HCT116 (cell line): ENCODE results near the gene MCC. TPM values are rescaled to one million over a fixed set of nuclear protein-coding genes. Genes with fewer than 3 reads are reported as not detected.

Experiments used
- ATAC-seq: fragments of 200-7000 bp; cut with Tn5 transposase; 2 replicates; pipeline ENCODE4 v1.9.1; 2020; ENCODE audit warnings: mild to moderate bottlenecking, moderate library complexity
- BruUV-seq: library from RNA; stranded (reverse); fragments of 400-500 nt; replicated peaks from 2 replicates; lab custom pipeline; 2021; lab: Mats Ljungman, UMichigan
- CTCF ChIA-PET: fragments of 300-600 bp; sonication (Branson Sonifier 250); formaldehyde crosslinking; loops from one replicate; lab custom pipeline; 2021; ENCODE audit warnings: antibody characterized with exemption; lab: Charles Lee
- POLR2A ChIA-PET: fragments of 300-600, 350-600 bp; sonication (Branson Sonifier 250); formaldehyde crosslinking; loops from one replicate; lab custom pipeline; 2021; ENCODE audit warnings: antibody characterized with exemption; lab: Charles Lee
- RAD21 ChIA-PET, 2 experiments: fragments of 300-600 bp; sonication (Branson Sonifier 250); formaldehyde crosslinking; loops; one replicate each; lab custom pipeline; 2023; ENCODE audit warnings: low total read pairs in 2 of 2; ENCODE audit not compliant: uncharacterized antibody in 2 of 2, unreplicated experiment in 2 of 2, low non-redundant PET in 1 of 2; lab: Charles Lee
- DNase-seq: peaks from one replicate; pipeline ENCODE4 v3.0.0-alpha.2; 2010; ENCODE audit warnings: low read depth, low spot score
- H2AFZ ChIP-seq: fragments of 200-600 bp; shearing (Covaris generic), sonication (generic); 2 replicates; pipeline ENCODE4 v1.6.1; 2017; ENCODE audit warnings: low read depth, mixed run types, mixed read lengths, antibody characterized with exemption, low read length; ENCODE audit not compliant: poor library complexity, severe bottlenecking
- H3K27ac ChIP-seq: 2 replicates; pipeline ENCODE4 v1.5.1; 2012; ENCODE audit warnings: low read depth, low read length
- H3K27me3 ChIP-seq: fragments of 200-600 bp; sonication (generic); 2 replicates; pipeline ENCODE4 v1.6.1; 2016; ENCODE audit warnings: mixed run types, low read length, mixed read lengths; ENCODE audit not compliant: insufficient read depth
- H3K36me3 ChIP-seq, 2 experiments: fragments of 200-500 bp in 1 of 2; fragments of 200-600 bp in 1 of 2; sonication (Bioruptor generic) in 1 of 2; sonication (generic) in 1 of 2; 2 replicates each; pipeline versions ENCODE4 v1.5.1 to v1.6.1; 2014 to 2016; ENCODE audit warnings: low read length in 2 of 2, inconsistent platforms in 1 of 2, mixed read lengths in 1 of 2, mixed run types in 1 of 2; ENCODE audit not compliant: insufficient read depth in 2 of 2, control insufficient read depth in 1 of 2
- H3K4me1 ChIP-seq, 2 experiments: fragments of 200-600 bp in 1 of 2; sonication (generic) in 1 of 2; 2 replicates each; pipeline versions ENCODE4 v1.5.1 to v1.6.1; 2012 to 2017; ENCODE audit warnings: low read length in 2 of 2, inconsistent platforms in 1 of 2, mild to moderate bottlenecking in 1 of 2, mixed read lengths in 1 of 2, mixed run types in 1 of 2, moderate library complexity in 1 of 2; ENCODE audit not compliant: insufficient read depth in 2 of 2, control insufficient read depth in 1 of 2
- H3K4me2 ChIP-seq: fragments of 200-600 bp; sonication (generic); 2 replicates; pipeline ENCODE4 v1.6.1; 2017; ENCODE audit warnings: mixed run types, low read length, mixed read lengths
- H3K4me3 ChIP-seq, 2 experiments: fragments of 200-600 bp in 1 of 2; sonication (generic) in 1 of 2; replicated peaks in 1 of 2; 2 replicates each; pipeline ENCODE4 v1.5.1; 2011 to 2016; ENCODE audit warnings: low read length in 2 of 2, control low read depth in 1 of 2, low read depth in 1 of 2, mild to moderate bottlenecking in 1 of 2, mixed read lengths in 1 of 2, mixed run types in 1 of 2
- H3K79me2 ChIP-seq: fragments of 200-600 bp; sonication (generic); 2 replicates; pipeline ENCODE4 v1.6.1; 2017; ENCODE audit warnings: mild to moderate bottlenecking, mixed run types, low read length, moderate library complexity, mixed read lengths; ENCODE audit not compliant: insufficient read depth
- H3K9ac ChIP-seq: fragments of 200-600 bp; sonication (generic); 2 replicates; pipeline ENCODE4 v1.6.1; 2016; ENCODE audit warnings: low read length, mixed read lengths
- H3K9me2 ChIP-seq: fragments of 200-600 bp; sonication (generic), shearing (Covaris generic); 2 replicates; pipeline ENCODE4 v1.6.1; 2017; ENCODE audit warnings: mixed run types, mild to moderate bottlenecking, moderate library complexity; ENCODE audit not compliant: insufficient read depth
- H3K9me3 ChIP-seq, 2 experiments: fragments of 200-500 bp in 1 of 2; fragments of 200-600 bp in 1 of 2; sonication (Bioruptor generic) in 1 of 2; sonication (generic) in 1 of 2; 2 replicates each; pipeline ENCODE4 v1.6.1; 2014 to 2017; ENCODE audit warnings: low read length in 2 of 2, mixed read lengths in 2 of 2, inconsistent platforms in 1 of 2, low read depth in 1 of 2, mild to moderate bottlenecking in 1 of 2, mixed run types in 1 of 2, moderate library complexity in 1 of 2; ENCODE audit not compliant: control insufficient read depth in 1 of 2, insufficient read depth in 1 of 2
- H4K20me1 ChIP-seq: fragments of 200-600 bp; sonication (generic), shearing (Covaris generic); 2 replicates; pipeline ENCODE4 v1.6.1; 2017; ENCODE audit warnings: mixed run types, mild to moderate bottlenecking, moderate library complexity; ENCODE audit not compliant: insufficient read depth
- CBX3 ChIP-seq: IDR thresholded peaks from 2 replicates; pipeline ENCODE4 v1.6.1; 2012; ENCODE audit warnings: low read depth
- EGR1 ChIP-seq: IDR thresholded peaks from 2 replicates; pipeline ENCODE4 v1.6.1; 2012; ENCODE audit warnings: low read depth
- POLR2A ChIP-seq: IDR thresholded peaks from 2 replicates; pipeline ENCODE4 v1.7.0; 2011; ENCODE audit warnings: borderline replicate concordance; ENCODE audit not compliant: insufficient read depth, insufficient read length; ENCODE audit errors: extremely low read depth
- SIN3A ChIP-seq: IDR thresholded peaks from 2 replicates; pipeline ENCODE4 v1.6.1; 2012; ENCODE audit warnings: low read depth
- intact Hi-C: fragments of 100-400 bp; cut with micrococcal nuclease; formaldehyde crosslinking; loops from 2 replicates; pipeline ENCODE4 v1.10.0; 2022
- total RNA-seq: library from RNA; stranded (reverse); gene quantifications from one replicate; pipeline ENCODE4 v1.2.1, GENCODE V29; 2021; ENCODE audit not compliant: unreplicated experiment
- TF ChIP-seq, protein P1 (sequence below): IDR thresholded peaks from 2 replicates; pipeline ENCODE4 v1.6.1; 2011; ENCODE audit warnings: mild to moderate bottlenecking, low read length, moderate library complexity; ENCODE audit not compliant: insufficient replicate concordance; ENCODE audit errors: extremely low read depth
- TF ChIP-seq, protein P2 (sequence below): IDR thresholded peaks from 2 replicates; pipeline ENCODE4 v1.6.1; 2012

Gene MCC
- total RNA-seq, 1 experiment from 2014 or later = 20.1 TPM

DNA sequence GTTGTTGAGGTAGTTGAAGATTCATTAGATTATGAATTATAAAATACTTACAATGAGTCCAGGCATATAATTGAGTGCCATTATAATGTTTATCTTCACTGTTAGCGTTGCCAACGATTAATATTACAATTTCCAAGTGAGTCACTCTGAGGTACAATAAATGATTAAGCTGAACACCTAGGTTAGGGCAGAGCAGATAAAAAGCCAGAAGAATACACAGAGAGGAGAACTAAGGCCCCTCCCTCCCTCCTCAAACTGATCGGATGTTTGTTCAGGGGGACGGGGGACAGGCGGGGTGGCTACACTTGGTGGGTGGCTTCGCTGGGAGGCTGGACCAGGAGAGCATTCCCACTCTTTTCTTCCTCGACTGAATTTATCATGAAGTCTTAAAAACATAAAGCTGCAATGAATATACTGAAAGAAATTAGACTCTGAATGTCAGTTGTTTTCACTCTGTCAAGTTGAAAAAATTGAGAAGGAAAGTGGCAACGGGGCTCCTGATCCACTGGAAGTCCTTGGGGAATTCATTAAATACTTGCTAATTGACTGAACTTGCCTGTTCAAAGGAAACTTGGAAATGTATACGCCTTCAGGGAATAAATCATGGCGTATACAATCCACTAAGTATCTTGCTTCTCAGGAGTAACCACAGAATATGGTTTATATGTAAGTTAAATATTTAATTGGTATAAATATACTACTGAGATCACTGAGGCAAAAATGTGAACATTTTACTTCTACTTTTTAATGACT, 251.5 kb downstream of the MCC start:
- Histone ChIP-seq H3K9me3 (no peaks in the 10 kb centered on the region), H4K20me1 (no peaks in the 10 kb centered on the region), H3K9me2 (no peaks in the 10 kb centered on the region), H3K27me3 (no peaks in the 10 kb centered on the region)
- BruUV-seq = no TSS peak
- DNase-seq = no peak
- TF ChIP-seq, protein P1, sequence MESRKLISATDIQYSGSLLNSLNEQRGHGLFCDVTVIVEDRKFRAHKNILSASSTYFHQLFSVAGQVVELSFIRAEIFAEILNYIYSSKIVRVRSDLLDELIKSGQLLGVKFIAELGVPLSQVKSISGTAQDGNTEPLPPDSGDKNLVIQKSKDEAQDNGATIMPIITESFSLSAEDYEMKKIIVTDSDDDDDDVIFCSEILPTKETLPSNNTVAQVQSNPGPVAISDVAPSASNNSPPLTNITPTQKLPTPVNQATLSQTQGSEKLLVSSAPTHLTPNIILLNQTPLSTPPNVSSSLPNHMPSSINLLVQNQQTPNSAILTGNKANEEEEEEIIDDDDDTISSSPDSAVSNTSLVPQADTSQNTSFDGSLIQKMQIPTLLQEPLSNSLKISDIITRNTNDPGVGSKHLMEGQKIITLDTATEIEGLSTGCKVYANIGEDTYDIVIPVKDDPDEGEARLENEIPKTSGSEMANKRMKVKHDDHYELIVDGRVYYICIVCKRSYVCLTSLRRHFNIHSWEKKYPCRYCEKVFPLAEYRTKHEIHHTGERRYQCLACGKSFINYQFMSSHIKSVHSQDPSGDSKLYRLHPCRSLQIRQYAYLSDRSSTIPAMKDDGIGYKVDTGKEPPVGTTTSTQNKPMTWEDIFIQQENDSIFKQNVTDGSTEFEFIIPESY = no peak
- TF ChIP-seq EGR1 = no peak
- TF ChIP-seq POLR2A = no peak
- TF ChIP-seq, protein P2, sequence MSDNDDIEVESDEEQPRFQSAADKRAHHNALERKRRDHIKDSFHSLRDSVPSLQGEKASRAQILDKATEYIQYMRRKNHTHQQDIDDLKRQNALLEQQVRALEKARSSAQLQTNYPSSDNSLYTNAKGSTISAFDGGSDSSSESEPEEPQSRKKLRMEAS = no peak
- TF ChIP-seq CBX3 = no peak
- no peak; the same call in 1 of the 2 replicates for TF ChIP-seq SIN3A
- TF ChIP-seq, all 23 proteins: peak for 0
- Histone ChIP-seq H3K79me2 (no peaks in the 10 kb centered on the region), H3K4me3 (no peak overlapping the region), H2AFZ (no peak overlapping the region), H3K4me1 (peaks cover 35 to 53% of the 10 kb centered on the region in 2 experiments), H3K9ac (peak overlapping the region; percentile 10; the same call in 1 of the 2 replicates), H3K36me3 (no peaks in the 10 kb centered on the region), H3K4me2 (peak overlapping the region; percentile 63), H3K27ac (no peak overlapping the region)
- ChIA-PET RAD21 (no interaction called here), CTCF (no interaction called here), POLR2A (interaction anchor here (0.8 kb wide), 1 partner anchor 17 kb away, joined by 3 read pairs; no protein-coding TSS in a partner anchor)
- intact Hi-C loops = no loop called here
- no peak for ATAC-seq
